Measurements from ENCODE around the gene CAPN13. TPM values are rescaled to one million over a fixed set of nuclear protein-coding genes. Genes with fewer than 3 reads are reported as not detected.

Gene CAPN13
- total RNA-seq, 1 donor from 2014 or later = 0.30 TPM

- DNase-seq = no peak
Measured at GRCh38 chr2:30764021-30764800, 43.0 kb downstream of the CAPN13 start.

GRCh38 chr2:30763151-30763660, 44.0 kb downstream of the CAPN13 start:
- DNase-seq = no peak

GRCh38 chr2:30761226-30761625, 46.0 kb downstream of the CAPN13 start:
- no peak for DNase-seq

GRCh38 chr2:30759481-30759880, 47.8 kb downstream of the CAPN13 start:
- no peak for DNase-seq

- peak; percentile 54 for DNase-seq
Measured at GRCh38 chr2:30758191-30758651, 49.0 kb downstream of the CAPN13 start.

- DNase-seq = no peak
Measured at GRCh38 chr2:30757749-30758148, 49.5 kb downstream of the CAPN13 start.

- no peak for DNase-seq
Measured at GRCh38 chr2:30756971-30757370, 50.3 kb downstream of the CAPN13 start.

- no peak for DNase-seq
Measured at GRCh38 chr2:30756051-30756719, 51.1 kb downstream of the CAPN13 start.

GRCh38 chr2:30753630-30754029, 53.6 kb downstream of the CAPN13 start:
- no peak for DNase-seq

GRCh38 chr2:30752811-30753210, 54.4 kb downstream of the CAPN13 start:
- DNase-seq = no peak

GRCh38 chr2:30747206-30747605, 60.0 kb downstream of the CAPN13 start:
- no peak for DNase-seq

GRCh38 chr2:30744823-30745222, 62.4 kb downstream of the CAPN13 start:
- no peak for DNase-seq

- DNase-seq = no peak
Measured at GRCh38 chr2:30741576-30741975, 65.7 kb downstream of the CAPN13 start.

GRCh38 chr2:30738141-30738911, 68.9 kb downstream of the CAPN13 start:
- no peak for DNase-seq

- no peak for DNase-seq
Measured at GRCh38 chr2:30737326-30737610, 70.0 kb downstream of the CAPN13 start.

- no peak for DNase-seq
Measured at GRCh38 chr2:30736461-30737325, 70.6 kb downstream of the CAPN13 start.

- no peak for DNase-seq
Measured at GRCh38 chr2:30733876-30734520, 73.2 kb downstream of the CAPN13 start.

GRCh38 chr2:30732876-30733275, 74.4 kb downstream of the CAPN13 start:
- DNase-seq = no peak

GRCh38 chr2:30732376-30732775, 74.9 kb downstream of the CAPN13 start:
- DNase-seq = no peak

GRCh38 chr2:30731706-30732105, 75.5 kb downstream of the CAPN13 start:
- DNase-seq = no peak
